ENCODE measurements around the gene DAGLB.

The DAGLB gene

DNA sequence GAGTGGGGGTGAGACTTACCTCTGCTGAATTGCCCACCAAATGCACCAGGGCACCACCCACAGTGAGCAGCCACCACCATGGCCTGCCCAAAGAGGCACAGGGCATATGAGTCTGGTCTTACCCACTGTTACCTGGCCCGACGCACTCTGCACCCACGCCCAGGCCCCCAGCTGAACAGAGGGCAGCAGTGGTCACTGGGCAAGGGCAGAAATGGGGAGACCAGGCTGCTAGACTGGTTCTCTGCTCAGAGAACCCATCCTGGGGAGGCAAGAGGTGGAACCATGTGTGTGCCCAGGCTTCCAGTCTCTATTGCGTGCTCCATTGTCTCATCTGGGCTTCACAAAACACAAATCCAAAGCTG is 39.4 kb upstream of the DAGLB start:
- TF ChIP-seq, protein P1, sequence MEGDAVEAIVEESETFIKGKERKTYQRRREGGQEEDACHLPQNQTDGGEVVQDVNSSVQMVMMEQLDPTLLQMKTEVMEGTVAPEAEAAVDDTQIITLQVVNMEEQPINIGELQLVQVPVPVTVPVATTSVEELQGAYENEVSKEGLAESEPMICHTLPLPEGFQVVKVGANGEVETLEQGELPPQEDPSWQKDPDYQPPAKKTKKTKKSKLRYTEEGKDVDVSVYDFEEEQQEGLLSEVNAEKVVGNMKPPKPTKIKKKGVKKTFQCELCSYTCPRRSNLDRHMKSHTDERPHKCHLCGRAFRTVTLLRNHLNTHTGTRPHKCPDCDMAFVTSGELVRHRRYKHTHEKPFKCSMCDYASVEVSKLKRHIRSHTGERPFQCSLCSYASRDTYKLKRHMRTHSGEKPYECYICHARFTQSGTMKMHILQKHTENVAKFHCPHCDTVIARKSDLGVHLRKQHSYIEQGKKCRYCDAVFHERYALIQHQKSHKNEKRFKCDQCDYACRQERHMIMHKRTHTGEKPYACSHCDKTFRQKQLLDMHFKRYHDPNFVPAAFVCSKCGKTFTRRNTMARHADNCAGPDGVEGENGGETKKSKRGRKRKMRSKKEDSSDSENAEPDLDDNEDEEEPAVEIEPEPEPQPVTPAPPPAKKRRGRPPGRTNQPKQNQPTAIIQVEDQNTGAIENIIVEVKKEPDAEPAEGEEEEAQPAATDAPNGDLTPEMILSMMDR (IDR thresholded peaks at IDR 0.05) = no peak

DNA sequence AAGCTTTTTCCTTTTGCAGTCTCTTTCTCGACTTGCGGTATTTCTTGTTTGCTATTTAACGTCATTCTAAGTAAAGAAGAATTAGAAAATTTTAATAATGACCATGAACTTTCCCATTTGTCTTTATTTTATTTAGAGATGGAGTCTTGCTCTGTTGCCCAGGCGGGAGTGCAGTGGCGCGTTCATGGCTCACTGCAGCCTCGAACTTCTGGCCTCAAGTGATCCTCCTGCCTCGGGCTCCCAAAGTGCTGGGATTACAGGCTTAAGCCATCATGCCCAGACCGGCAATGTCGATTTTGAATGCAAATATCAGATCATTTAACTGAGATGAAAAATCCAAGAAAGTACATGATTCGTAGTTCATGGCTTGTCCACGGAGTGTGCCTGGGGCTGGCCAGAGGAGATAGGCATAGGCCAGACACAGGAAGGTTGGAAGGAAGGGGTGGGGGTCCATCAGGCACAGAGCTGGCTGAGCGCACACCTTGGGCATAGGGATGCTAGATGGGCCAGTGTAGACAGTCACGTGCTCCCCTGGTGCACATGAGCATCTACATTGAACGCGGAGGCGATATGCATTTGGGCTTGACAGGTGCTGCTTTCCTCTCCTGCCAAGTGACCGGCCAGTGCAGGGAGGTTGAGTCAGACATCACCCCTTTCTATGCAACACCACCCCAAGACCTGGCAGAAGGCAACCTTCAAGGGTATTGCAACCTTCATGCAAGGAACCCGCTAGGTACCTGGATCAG is 38.9 kb upstream of the DAGLB start:
- TF ChIP-seq, protein P1 (IDR thresholded peaks at IDR 0.05) = no peak

DNA sequence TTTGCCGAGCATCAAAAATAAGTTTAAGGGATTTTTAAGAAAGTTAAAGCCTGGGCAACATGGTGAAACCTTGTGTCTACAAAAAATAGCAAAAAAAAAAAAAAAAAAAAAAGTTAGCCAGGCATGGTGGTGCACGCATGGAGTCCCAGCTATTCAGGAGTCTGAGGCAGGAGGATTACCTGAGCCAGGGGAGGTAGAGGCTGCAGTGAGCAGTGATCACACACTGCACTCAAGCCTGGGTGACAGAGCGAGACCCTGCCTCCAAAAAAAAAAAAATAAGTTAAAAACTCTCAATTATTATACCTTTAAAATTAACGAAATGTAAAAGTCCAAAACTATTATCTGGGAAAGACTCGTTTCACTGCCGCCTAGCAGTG is 35.0 kb upstream of the DAGLB start:
- TF ChIP-seq, protein P1 (IDR thresholded peaks at IDR 0.05) = no peak

DNA sequence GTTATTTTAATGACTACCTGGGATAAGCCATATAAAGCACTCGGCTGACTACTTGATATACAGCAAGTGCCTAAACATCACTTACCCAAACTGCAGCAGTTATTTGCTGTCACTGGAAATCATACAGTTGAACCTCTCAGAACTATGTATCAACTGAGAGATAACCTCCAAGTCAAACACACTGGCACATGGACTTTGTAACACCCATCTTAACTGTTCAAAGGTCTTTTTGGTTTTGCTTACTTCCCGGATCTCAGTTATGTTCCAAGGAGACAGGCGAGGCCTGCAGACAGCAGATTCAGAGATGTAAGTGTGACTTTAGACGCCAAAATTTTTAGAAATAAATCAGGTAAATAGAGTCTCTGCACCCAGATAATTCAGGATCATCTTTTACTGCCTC is 34.6 kb upstream of the DAGLB start:
- TF ChIP-seq, protein P1 (IDR thresholded peaks at IDR 0.05) = no peak

DNA sequence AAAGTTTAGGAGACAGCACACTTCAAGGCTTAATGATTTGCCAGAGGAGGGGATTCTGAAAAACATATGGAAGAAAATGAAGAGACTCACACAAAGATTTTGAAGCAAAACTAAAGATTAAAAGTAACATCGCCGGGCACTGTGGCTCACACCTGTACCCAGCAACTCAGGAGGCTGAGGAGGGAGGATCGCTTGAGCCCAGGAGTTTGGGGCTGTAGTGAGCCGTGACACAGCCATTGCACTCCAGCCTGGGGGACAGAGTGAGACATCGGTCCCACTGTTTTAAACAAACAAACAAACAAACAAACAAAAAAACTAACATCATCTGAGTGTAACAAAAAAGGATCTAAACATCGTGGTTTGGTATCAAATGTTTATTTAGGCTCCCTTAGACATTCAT is 33.7 kb upstream of the DAGLB start:
- TF ChIP-seq, protein P1 (IDR thresholded peaks at IDR 0.05) = no peak

DNA sequence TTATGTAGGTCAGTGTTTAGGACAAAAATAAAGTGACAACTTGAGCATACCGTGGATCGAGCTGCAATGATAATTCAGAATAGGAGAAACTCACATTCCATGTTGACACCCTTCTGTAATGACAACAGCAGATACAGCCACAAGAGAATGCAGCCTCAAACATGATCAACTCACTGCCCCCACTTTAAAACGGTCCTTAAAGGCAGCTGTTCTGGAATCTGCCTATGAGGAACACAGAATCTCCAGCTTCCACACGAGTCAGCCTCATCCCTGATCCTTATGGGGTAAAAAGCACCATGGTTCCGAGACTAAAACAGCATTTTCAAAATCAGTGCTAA is 32.5 kb upstream of the DAGLB start:
- TF ChIP-seq, protein P1 (IDR thresholded peaks at IDR 0.05) = no peak

DNA sequence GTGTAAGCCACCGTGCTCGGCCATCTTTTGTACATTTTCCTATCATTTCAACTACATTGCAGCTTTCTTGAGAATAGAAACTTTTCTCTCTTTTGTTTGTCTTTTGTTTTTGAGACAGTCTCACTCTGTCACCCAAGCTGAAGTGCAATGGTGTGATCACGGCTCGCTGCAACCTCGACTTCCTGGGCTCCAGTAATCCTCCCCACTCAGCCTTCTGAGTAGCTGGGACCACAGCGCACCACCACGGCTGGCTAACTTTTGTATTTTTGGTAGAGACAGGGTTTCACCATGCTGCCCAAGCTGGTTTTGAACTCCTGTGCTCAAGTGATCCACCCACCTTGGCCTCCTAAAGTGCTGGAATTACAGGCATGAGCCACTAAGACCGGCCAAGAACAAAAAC is 31.3 kb upstream of the DAGLB start:
- TF ChIP-seq, protein P1 (IDR thresholded peaks at IDR 0.05) = no peak

DNA sequence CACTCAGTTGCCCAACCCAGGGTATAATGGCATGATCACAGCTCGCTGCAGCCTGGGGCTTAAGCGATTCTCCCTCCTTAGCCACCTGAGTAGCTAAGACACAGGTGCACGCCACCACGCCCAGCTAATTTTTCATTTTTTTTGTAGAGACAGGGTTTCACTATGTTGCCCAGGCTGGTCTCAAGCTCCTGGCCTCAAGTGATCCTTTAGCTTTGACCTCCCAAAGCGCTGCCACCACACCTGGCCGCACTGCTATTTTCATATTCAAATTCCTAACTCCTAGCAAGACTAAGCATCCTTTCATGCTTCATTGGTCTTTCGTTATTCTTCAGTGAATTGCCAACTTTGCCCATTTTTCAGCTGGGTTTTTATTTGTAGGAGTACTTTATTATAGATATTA is 30.4 kb upstream of the DAGLB start:
- TF ChIP-seq, protein P1 (IDR thresholded peaks at IDR 0.05) = no peak
